HL-60/S4 treated with phorbol 12-myristate 13-acetate at 8.2 ng/mL for 4 days and 3 days (cell line): Measurements from ENCODE around the gene PPM1B.
"Not testable (repeated sequence)": the region's sequence is repeated elsewhere in the genome, so short reads cannot be mapped to it uniquely, and the experiment has no call there.

Experiments used
- in situ Hi-C: fragments of 300-500 bp; cut with MboI; formaldehyde crosslinking; loops from 2 replicates; pipeline ENCODE4 v1.15.0; 2022; ENCODE audit warnings: low sequenced_read_pairs

The PPM1B gene

DNA sequence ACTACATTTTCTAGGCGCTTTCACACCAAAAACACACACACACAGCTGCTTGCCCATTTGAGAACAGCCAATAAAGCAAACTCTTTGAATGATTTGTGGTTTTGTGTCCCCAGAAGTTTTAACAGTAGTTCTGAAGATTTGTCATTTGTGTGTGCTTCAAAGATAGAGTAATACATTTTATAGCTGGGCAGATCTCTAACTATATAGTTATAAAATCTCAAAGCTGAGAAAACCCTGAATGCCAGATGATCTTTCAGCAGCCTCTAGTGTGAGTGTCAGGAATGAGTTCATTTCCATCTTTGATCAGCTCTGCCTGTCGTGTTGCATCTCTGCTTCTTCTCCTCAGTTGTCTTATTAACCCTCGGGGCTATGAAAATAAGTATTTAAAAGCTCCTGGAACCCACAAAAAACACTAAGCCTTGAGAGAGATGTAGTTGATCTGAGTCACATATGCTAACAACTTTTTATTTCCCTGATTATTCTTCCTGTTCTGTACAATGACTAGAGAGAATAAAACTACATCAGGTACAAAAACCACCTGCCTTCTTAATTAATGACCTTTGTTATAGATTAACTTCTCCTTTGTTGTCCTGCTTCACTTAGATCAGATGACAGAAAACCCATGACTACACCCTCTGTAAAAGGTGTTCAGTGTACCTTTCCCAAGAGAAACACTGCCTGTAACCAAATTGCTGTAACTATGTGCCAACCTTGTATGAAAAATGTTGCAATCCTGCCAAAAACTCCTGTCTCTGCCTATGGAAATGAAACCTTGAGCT lies 76.6 kb downstream of the PPM1B start:
- in situ Hi-C loops = no loop called here

GRCh38 chr2:44246436-44246835 lies 77.8 kb downstream of the PPM1B start:
- in situ Hi-C loops = no loop called here

- in situ Hi-C loops = no loop called here
Measured at GRCh38 chr2:44246840-44247369, 78.2 kb downstream of the PPM1B start.

DNA sequence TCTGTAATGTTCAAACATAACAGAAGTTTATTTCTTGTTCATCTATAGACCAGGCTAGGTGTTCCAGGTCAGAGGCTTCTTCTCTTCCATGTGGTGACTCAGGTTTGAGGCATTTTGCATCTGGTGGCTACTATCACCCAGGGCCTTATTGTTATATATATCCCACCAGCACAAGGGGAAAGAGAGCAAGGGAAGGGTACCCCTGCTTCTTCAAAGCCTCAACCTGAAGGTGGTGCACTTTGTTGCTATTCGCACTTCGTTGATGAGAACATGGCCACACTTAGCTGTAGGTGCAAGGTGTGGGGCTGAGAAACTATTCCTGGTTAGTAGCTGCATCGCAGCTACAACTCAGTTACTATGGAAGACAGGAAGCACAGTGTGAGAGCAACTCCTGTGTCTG lies 79.2 kb downstream of the PPM1B start:
- in situ Hi-C loops = no loop called here

GRCh38 chr2:44249269-44249668 lies 80.6 kb downstream of the PPM1B start:
- in situ Hi-C loops = not testable (repeated sequence)

DNA sequence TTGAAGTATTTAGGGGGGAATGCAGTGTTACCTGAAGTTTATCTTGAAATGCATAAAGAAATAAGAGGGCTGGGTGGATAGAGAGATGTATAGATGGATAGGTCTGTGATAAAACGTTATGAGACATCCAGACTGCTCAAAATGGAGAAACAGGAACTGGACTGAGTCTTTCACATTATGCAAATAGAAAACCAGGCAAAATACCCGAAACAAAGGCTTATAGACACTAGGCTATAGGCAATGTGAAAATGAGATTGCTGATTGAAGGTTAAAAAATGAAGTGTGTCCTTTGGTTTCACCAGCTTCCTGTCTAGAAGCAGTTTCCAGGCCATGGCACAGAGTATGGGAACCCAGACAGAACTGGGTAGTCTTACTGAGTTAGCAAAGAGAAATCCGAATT lies 81.7 kb downstream of the PPM1B start:
- in situ Hi-C loops = no loop called here

GRCh38 chr2:44254023-44254422 lies 85.3 kb downstream of the PPM1B start:
- in situ Hi-C loops = no loop called here

- in situ Hi-C loops = not testable (repeated sequence)
Measured at GRCh38 chr2:44255704-44256103, 87.0 kb downstream of the PPM1B start.

DNA sequence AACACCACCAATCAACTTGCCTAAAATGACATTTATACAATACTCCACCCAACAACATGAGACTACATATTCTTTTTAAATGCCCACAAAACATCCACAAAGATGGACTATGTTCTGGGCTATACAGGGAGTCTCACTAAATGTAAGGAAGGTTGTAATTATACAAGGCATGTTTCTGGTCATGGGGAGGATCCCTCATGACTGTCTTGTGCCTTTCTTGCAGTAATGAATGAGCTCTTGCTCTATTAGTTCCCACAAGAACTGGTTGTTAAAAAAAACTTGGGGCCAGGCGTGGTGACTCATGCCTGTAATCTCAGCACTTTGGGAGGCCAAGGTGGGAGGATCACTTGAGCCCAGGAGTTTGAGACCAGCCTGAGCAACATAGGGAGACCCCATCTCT lies 89.1 kb downstream of the PPM1B start:
- in situ Hi-C loops = not testable (repeated sequence)

DNA sequence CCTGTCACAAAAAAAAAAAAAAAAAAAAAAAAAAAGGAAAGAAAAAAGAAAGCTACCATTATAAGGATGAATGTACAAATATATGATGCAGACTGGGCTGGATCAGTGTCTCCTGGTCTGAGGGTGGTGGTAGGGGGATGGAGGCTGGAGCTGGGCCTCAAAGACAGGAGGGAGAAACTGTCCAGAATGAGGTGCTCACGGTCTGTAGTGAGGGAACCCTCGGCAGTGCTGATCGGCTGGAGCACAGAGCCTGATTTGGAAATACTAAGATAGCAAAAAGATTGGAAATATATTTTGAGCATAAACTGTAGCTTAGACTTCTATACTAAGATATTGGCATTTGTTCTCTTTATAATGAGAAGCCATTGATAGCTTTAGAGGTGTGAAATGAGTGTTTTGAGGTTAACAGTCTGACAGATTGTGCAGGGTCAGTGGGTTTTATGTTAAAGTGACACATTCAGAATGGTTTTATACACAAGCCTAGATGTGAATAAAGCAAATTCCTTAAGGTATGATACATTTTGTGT lies 98.7 kb downstream of the PPM1B start:
- in situ Hi-C loops = no loop called here

DNA sequence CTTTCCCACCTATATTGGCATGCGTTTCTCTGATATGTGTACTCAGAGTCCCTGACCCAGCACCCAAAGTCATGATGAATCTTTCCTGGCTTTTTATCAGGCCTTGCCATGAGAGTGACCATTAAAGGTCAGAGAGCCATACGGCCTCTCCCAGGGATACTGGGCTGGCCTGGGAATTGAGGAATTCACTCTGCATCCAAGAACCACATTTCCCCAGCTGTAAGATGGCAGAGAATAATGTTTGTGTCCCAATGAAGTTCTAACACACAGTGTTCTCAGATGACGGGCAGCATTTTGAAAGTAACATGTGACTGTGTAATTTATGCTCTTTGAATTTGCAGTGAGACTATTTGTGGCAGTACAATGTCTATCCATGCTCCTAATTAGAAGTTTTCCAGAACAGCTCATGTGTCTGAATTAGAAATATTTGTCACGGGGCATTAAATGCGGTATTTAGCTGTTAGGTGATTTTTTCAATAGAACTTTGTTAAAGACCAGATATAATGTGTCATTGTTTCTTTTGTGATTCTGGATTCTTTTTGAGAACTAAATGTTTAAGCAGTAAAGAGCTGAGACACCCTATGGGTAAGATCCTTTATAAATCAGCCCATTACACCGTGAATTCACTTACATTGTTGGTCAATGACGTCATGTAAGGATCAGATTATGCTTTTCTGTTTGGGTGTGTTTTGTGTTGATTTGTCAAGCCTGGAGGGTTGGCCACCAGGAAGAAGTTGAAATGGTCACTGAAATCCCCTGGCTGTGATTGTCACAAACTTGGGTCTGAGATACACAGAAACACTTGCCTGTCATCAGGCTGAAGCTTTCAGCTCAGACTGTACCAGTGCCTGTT lies 99.3 kb downstream of the PPM1B start:
- in situ Hi-C loops = no loop called here

- in situ Hi-C loops = no loop called here
Measured at GRCh38 chr2:44269831-44270230, 101.2 kb downstream of the PPM1B start.

DNA sequence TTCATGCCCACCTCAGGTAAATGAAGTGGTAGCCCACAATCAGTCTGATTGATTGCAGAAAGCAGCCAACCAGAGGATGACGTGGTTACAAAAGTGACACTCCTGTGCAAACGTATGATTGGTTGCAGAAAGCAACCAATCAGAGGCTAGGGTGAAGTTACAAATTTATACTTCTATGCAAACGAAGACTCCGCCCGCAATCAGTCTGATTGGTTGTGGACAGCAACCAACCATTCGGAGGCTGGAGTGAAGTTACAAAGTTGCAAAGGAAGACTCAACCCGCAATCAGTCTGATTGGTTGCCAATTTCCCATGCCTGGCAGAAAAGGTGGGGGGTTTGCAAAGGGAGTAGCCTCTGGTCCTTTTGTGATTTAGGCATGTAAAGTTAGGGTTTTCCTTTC lies 102.6 kb downstream of the PPM1B start:
- in situ Hi-C loops = no loop called here

GRCh38 chr2:44273076-44273475 lies 104.4 kb downstream of the PPM1B start:
- in situ Hi-C loops = no loop called here

- in situ Hi-C loops = no loop called here
Measured at GRCh38 chr2:44273596-44273995, 104.9 kb downstream of the PPM1B start.

DNA sequence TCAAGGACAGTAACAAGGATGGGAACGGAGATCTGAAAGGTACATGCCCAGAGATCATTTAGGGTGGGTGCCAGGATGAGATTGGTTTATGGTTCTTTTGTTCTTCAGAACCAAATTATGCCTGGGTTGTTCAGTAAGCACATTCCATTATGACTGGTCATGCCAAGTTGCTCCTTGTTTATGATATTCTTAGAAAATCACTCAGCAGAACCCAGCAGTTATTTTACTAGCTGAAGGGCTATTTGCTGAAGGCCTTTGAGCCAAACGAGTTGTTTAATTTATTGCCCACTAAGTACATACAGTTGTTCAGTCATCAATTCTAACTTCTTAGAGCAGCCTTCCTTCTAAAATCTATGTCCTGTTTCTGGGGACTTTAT lies 107.2 kb downstream of the PPM1B start:
- in situ Hi-C loops = no loop called here

- in situ Hi-C loops = no loop called here
Measured at GRCh38 chr2:44277541-44277940, 108.9 kb downstream of the PPM1B start.

DNA sequence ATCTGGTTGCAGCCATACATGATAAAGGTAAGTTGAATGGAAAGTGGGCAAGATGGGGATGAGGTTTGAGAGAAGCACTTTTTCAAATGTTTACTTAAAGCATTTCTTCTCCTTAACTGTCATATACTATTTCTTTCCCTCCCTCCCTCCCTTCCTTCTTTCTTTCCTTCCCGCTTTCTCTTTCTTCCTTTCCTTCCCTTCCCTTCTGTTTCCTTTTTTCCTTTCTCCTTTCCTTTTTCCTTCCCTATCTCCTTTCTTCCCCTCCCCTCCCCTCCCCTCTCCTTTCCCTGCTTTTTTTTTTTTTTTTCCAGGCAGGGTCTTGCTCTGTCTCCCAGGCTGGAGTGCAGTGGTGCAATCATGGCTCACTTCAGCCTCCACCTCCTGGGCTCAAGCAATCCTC lies 112.2 kb downstream of the PPM1B start:
- in situ Hi-C loops = no loop called here
